HCT116 (cell line): Measurements from ENCODE around the gene PCDHGB4. TPM values are rescaled to one million over a fixed set of nuclear protein-coding genes. Genes with fewer than 3 reads are reported as not detected.
"Not testable (repeated sequence)": the region's sequence is repeated elsewhere in the genome, so short reads cannot be mapped to it uniquely, and the experiment has no call there.

Experiments
- ATAC-seq: fragments of 200-7000 bp; cut with Tn5 transposase; 2 replicates; pipeline ENCODE4 v1.9.1; 2020; ENCODE audit warnings: mild to moderate bottlenecking, moderate library complexity
- BruUV-seq: library from RNA; stranded (reverse); fragments of 400-500 nt; replicated peaks from 2 replicates; lab custom pipeline; 2021; lab: Mats Ljungman, UMichigan
- CTCF ChIA-PET: fragments of 300-600 bp; sonication (Branson Sonifier 250); formaldehyde crosslinking; loops from one replicate; lab custom pipeline; 2021; ENCODE audit warnings: antibody characterized with exemption; lab: Charles Lee
- POLR2A ChIA-PET: fragments of 300-600, 350-600 bp; sonication (Branson Sonifier 250); formaldehyde crosslinking; loops from one replicate; lab custom pipeline; 2021; ENCODE audit warnings: antibody characterized with exemption; lab: Charles Lee
- RAD21 ChIA-PET, 2 experiments: fragments of 300-600 bp; sonication (Branson Sonifier 250); formaldehyde crosslinking; loops; one replicate each; lab custom pipeline; 2023; ENCODE audit warnings: low total read pairs in 2 of 2; ENCODE audit not compliant: uncharacterized antibody in 2 of 2, unreplicated experiment in 2 of 2, low non-redundant PET in 1 of 2; lab: Charles Lee
- DNase-seq: peaks from one replicate; pipeline ENCODE4 v3.0.0-alpha.2; 2010; ENCODE audit warnings: low read depth, low spot score
- H2AFZ ChIP-seq: fragments of 200-600 bp; shearing (Covaris generic), sonication (generic); 2 replicates; pipeline ENCODE4 v1.6.1; 2017; ENCODE audit warnings: low read depth, mixed run types, mixed read lengths, antibody characterized with exemption, low read length; ENCODE audit not compliant: poor library complexity, severe bottlenecking
- H3K27ac ChIP-seq: 2 replicates; pipeline ENCODE4 v1.5.1; 2012; ENCODE audit warnings: low read depth, low read length
- H3K27me3 ChIP-seq: fragments of 200-600 bp; sonication (generic); 2 replicates; pipeline ENCODE4 v1.6.1; 2016; ENCODE audit warnings: mixed run types, low read length, mixed read lengths; ENCODE audit not compliant: insufficient read depth
- H3K36me3 ChIP-seq, 2 experiments: fragments of 200-500 bp in 1 of 2; fragments of 200-600 bp in 1 of 2; sonication (Bioruptor generic) in 1 of 2; sonication (generic) in 1 of 2; 2 replicates each; pipeline versions ENCODE4 v1.5.1 to v1.6.1; 2014 to 2016; ENCODE audit warnings: low read length in 2 of 2, inconsistent platforms in 1 of 2, mixed read lengths in 1 of 2, mixed run types in 1 of 2; ENCODE audit not compliant: insufficient read depth in 2 of 2, control insufficient read depth in 1 of 2
- H3K4me1 ChIP-seq, 2 experiments: fragments of 200-600 bp in 1 of 2; sonication (generic) in 1 of 2; 2 replicates each; pipeline versions ENCODE4 v1.5.1 to v1.6.1; 2012 to 2017; ENCODE audit warnings: low read length in 2 of 2, inconsistent platforms in 1 of 2, mild to moderate bottlenecking in 1 of 2, mixed read lengths in 1 of 2, mixed run types in 1 of 2, moderate library complexity in 1 of 2; ENCODE audit not compliant: insufficient read depth in 2 of 2, control insufficient read depth in 1 of 2
- H3K4me2 ChIP-seq: fragments of 200-600 bp; sonication (generic); 2 replicates; pipeline ENCODE4 v1.6.1; 2017; ENCODE audit warnings: mixed run types, low read length, mixed read lengths
- H3K4me3 ChIP-seq, 2 experiments: fragments of 200-600 bp in 1 of 2; sonication (generic) in 1 of 2; replicated peaks in 1 of 2; 2 replicates each; pipeline ENCODE4 v1.5.1; 2011 to 2016; ENCODE audit warnings: low read length in 2 of 2, control low read depth in 1 of 2, low read depth in 1 of 2, mild to moderate bottlenecking in 1 of 2, mixed read lengths in 1 of 2, mixed run types in 1 of 2
- H3K79me2 ChIP-seq: fragments of 200-600 bp; sonication (generic); 2 replicates; pipeline ENCODE4 v1.6.1; 2017; ENCODE audit warnings: mild to moderate bottlenecking, mixed run types, low read length, moderate library complexity, mixed read lengths; ENCODE audit not compliant: insufficient read depth
- H3K9ac ChIP-seq: fragments of 200-600 bp; sonication (generic); 2 replicates; pipeline ENCODE4 v1.6.1; 2016; ENCODE audit warnings: low read length, mixed read lengths
- H3K9me2 ChIP-seq: fragments of 200-600 bp; sonication (generic), shearing (Covaris generic); 2 replicates; pipeline ENCODE4 v1.6.1; 2017; ENCODE audit warnings: mixed run types, mild to moderate bottlenecking, moderate library complexity; ENCODE audit not compliant: insufficient read depth
- H3K9me3 ChIP-seq, 2 experiments: fragments of 200-500 bp in 1 of 2; fragments of 200-600 bp in 1 of 2; sonication (Bioruptor generic) in 1 of 2; sonication (generic) in 1 of 2; 2 replicates each; pipeline ENCODE4 v1.6.1; 2014 to 2017; ENCODE audit warnings: low read length in 2 of 2, mixed read lengths in 2 of 2, inconsistent platforms in 1 of 2, low read depth in 1 of 2, mild to moderate bottlenecking in 1 of 2, mixed run types in 1 of 2, moderate library complexity in 1 of 2; ENCODE audit not compliant: control insufficient read depth in 1 of 2, insufficient read depth in 1 of 2
- H4K20me1 ChIP-seq: fragments of 200-600 bp; sonication (generic), shearing (Covaris generic); 2 replicates; pipeline ENCODE4 v1.6.1; 2017; ENCODE audit warnings: mixed run types, mild to moderate bottlenecking, moderate library complexity; ENCODE audit not compliant: insufficient read depth
- FOSL1 ChIP-seq: IDR thresholded peaks from 2 replicates; pipeline ENCODE4 v1.6.1; 2012; ENCODE audit warnings: low read depth
- JUND ChIP-seq: IDR thresholded peaks from 2 replicates; pipeline ENCODE4 v1.6.1; 2012
- intact Hi-C: fragments of 100-400 bp; cut with micrococcal nuclease; formaldehyde crosslinking; loops from 2 replicates; pipeline ENCODE4 v1.10.0; 2022
- total RNA-seq: library from RNA; stranded (reverse); gene quantifications from one replicate; pipeline ENCODE4 v1.2.1, GENCODE V29; 2021; ENCODE audit not compliant: unreplicated experiment

The PCDHGB4 gene
- total RNA-seq, 1 experiment from 2014 or later = not detected

- DNase-seq (no peak), ATAC-seq (no peak)
- no TSS peak for BruUV-seq
- Histone ChIP-seq H3K4me2 (no peak overlapping the region), H3K27me3 (no peaks in the 10 kb centered on the region), H2AFZ (no peak overlapping the region), H3K36me3 (no peaks in the 10 kb centered on the region), H3K9ac (no peak overlapping the region), H3K27ac (no peak overlapping the region), H3K4me1 (no peaks in the 10 kb centered on the region), H3K4me3 (no peak overlapping the region), H3K9me3 (peaks cover 4% of the 10 kb centered on the region in 2 experiments; a peak in 2 of 4 replicates), H4K20me1 (no peaks in the 10 kb centered on the region), H3K9me2 (no peaks in the 10 kb centered on the region), H3K79me2 (no peaks in the 10 kb centered on the region)
- ChIA-PET POLR2A (no interaction called here), CTCF (no interaction called here), RAD21 (no interaction called here)
- intact Hi-C loops = no loop called here
- no peak for TF ChIP-seq FOSL1
- no peak for TF ChIP-seq JUND
Measured at GRCh38 chr5:141345327-141345726, 42.2 kb upstream of the PCDHGB4 start.

- H2AFZ ChIP-seq, H3K4me1 ChIP-seq, H3K79me2 ChIP-seq, H3K4me2 ChIP-seq, intact Hi-C loops, POLR2A ChIA-PET, RAD21 ChIA-PET, H3K36me3 ChIP-seq, DNase-seq, H4K20me1 ChIP-seq, ATAC-seq, H3K27me3 ChIP-seq, H3K4me3 ChIP-seq, H3K9me2 ChIP-seq, H3K27ac ChIP-seq, H3K9ac ChIP-seq, CTCF ChIA-PET, H3K9me3 ChIP-seq, BruUV-seq: not testable (repeated sequence)
Measured at GRCh38 chr5:141346017-141346416, 41.5 kb upstream of the PCDHGB4 start.
